Mammary epithelial cell (primary cell): ENCODE data around the gene C22orf15.
"Not testable (repeated sequence)": the region's sequence is repeated elsewhere in the genome, so short reads cannot be mapped to it uniquely, and the experiment has no call there.

Source experiments
- CTCF ChIP-seq, 2 donors: IDR thresholded peaks in 1 of 2; conservative IDR thresholded peaks in 1 of 2; 2 replicates each; pipeline ENCODE4 v1.5.1; 2011 to 2012; ENCODE audit warnings: inconsistent platforms in 2 of 2, low read length in 2 of 2, mild to moderate bottlenecking in 2 of 2, control low read depth in 1 of 2, low read depth in 1 of 2; ENCODE audit not compliant: insufficient read depth in 1 of 2; ENCODE audit errors: extremely low read depth in 1 of 2
- EZH2 ChIP-seq: IDR thresholded peaks from 2 replicates; pipeline ENCODE4 v1.6.1; 2012; ENCODE audit warnings: low read length, inconsistent platforms, borderline replicate concordance

GRCh38 chr22:23728108-23728507 is 34.7 kb upstream of the C22orf15 start:
- TF ChIP-seq CTCF (conservative IDR thresholded peaks at IDR 0.05 in 1 of 2, IDR thresholded peaks at IDR 0.05 in 1 of 2; ENCODE audit: extremely low read depth in 1 of 2, insufficient read depth in 1 of 2, low read depth in 1 of 2, low read length in 2 of 2); EZH2: not testable (repeated sequence)
